Activated CD4-positive, alpha-beta T cell treated with anti-CD3 and anti-CD28 coated beads, Interleukin-2, amount 50 U/mL, for 16 hours (primary cell): Measurements from ENCODE around the gene WNT11.

Source experiments
- DNase-seq: peaks from one replicate; pipeline ENCODE4 v3.0.0-alpha.2; 2020

WNT11 gene

GRCh38 chr11:76217653-76218160, 11.4 kb upstream of the WNT11 start:
- DNase-seq, result no peak

GRCh38 chr11:76216536-76217325, 10.4 kb upstream of the WNT11 start:
- no peak for DNase-seq

DNA sequence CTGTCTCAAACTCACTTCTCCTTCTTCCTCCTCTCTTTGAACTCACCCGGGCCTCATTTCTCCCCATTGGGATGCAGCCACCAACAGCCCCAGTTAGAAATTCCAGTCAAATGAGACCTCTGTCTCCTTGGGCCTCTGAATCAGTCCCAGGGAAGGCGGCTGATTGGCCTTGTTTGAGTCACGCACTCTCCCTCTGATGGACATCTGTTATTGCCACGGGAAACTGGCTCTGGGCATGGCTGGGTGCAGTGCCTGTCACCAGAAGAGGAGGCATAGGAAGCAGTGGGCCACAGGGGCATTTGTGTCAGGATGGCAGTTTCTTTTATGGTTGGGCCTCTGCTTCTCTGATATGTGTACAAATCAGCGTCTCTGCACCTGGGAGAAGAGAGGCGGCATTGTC, 9.6 kb upstream of the WNT11 start:
- no peak for DNase-seq

DNA sequence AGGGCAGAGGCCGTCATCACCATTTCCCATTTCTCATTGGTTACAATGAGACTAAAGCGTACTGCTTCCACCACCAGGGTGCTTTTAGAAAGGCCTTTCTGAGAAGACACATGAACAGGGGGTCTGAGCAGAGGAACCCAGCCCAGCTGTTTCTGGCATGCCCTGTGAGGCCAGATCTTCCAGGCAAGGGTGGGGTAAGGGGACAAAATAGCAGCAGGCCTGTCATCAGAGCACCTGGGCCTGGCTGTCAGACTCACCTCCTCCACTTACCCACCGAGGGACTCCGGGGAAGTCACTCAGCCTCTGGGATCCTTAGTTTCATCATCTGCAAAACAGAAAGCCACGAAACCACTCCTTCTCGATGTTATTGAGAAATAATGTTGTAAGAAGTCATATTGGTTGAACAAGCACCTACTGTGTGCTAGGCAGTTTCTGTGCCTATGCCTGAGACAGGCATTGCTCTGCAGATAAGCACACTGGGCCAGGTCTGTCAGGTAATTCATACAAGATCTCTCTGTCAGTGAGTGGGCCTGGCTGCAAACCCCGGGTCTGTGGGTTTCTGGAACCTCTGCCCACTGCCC, 8.8 kb upstream of the WNT11 start:
- DNase-seq, result no peak

GRCh38 chr11:76214186-76214585, 7.9 kb upstream of the WNT11 start:
- DNase-seq, result no peak

DNA sequence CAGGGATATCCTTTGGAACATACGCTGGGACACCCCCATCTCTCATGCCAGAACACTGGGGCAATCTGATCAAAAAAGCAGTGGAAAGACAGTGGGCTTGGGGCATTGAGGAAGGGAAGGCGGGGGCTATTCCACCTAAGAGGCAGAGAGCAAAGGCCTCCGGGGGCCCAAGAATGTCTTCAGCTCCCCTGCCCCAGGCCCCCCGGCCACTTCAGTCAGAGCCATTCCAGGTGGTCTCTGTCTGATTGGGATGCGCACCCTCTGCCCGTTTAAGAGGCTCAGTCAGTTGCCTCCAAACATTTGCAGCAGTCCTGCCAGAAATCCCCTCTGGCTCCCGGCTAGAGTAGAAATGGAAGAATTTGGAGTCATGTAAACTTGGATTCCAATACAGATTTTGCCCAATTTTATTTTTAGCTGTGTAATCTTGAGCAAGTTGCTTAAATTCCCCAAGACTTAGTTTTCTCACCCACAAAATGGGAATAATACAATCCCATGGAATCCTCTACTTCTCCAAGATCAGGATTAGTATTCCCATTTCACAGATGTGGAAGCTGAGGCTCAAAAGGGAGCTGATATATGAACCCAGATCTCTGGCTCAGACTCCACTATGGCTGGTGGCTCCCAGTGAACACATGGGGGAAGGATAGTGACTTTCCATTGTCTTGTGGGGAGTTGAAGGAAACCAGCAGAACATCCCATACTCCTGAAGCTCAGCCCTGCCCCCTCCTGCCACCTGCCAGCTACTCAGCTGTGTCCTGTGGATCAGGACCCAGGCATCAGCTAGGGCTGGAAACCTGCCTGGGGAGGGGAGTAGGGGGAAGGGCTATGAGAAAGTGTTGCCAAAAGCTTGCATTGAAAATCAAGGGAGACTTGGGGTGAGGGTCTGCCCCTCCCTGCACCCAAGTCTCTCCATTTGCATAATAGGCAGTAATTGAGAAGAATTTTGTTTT, 6.1 kb upstream of the WNT11 start:
- no peak for DNase-seq

DNA sequence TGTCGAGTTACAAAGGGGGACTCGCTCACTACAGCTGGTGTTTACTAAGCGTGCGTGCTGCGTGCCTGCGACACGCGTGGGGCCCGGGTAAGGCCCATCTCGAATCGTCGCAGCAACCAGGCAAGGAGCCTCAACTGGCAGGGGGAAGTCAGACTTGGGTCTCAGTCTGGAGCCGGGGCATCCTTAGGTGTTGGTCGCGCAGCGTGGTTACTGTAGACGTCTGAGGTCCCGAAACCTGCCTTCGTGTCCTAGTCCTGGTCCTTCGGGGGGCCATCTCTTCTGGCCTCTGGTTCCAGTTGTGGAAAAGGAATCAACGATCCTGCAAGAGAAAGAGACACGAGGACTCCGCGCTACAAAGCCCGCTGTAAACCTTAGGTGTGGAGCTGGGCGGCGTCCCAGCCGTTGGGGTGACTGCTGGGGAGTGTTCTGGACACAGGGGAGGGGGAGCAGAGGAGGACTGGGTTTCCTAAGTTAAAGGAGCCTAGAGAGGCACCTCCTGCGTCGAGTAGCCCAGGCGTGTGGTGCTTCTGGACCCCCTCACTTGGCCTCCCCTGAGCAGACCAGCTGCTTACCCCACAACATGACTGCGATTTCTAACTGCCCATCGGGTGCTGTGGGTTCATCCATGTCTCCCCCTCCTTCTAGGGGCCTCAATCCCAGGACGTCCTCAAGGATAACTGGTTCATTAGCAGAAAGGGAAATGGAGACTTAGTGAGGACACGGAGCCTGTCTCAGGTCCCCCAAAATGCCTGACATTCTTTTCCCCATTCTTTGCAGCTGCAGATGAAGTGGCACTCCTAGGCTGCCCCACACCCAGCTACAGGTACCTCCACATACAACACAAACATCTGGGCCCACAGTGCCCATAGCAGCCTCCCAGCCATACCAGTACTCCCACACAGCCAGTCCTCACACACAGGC, 4.9 kb upstream of the WNT11 start:
- no peak for DNase-seq

- no peak for DNase-seq
These were observed 4.0 kb upstream of the WNT11 start for GRCh38 chr11:76209973-76210930.

DNA sequence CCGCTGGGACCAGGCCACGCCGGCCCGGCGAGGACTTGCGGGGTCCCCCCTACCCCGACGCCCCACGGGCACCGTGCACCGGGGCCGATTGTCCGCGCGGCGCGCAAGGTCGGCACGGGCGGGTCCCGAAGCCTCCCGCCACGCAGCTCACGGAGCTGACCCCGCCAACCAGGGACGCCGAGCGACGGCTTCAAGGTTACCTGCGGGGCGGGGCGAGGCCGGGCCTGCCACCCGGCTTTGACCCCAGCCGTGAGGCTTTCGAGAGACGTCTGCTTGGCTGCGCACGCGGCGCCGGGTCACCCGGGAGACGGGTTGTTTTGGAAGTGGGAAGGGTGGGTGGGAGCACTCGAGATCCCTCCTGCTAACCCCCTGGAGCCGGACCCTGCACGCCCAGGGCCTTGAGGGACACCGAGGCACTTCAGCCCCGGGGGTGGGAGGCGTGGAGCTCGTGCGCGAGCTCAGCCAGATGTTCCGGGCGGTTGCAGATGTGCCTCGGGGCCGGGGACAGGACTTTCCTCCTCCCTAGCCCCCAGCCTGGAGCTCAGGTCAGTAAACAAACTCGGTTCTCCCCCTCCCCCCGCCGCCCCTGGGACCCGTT, 3.2 kb upstream of the WNT11 start:
- no peak for DNase-seq

DNA sequence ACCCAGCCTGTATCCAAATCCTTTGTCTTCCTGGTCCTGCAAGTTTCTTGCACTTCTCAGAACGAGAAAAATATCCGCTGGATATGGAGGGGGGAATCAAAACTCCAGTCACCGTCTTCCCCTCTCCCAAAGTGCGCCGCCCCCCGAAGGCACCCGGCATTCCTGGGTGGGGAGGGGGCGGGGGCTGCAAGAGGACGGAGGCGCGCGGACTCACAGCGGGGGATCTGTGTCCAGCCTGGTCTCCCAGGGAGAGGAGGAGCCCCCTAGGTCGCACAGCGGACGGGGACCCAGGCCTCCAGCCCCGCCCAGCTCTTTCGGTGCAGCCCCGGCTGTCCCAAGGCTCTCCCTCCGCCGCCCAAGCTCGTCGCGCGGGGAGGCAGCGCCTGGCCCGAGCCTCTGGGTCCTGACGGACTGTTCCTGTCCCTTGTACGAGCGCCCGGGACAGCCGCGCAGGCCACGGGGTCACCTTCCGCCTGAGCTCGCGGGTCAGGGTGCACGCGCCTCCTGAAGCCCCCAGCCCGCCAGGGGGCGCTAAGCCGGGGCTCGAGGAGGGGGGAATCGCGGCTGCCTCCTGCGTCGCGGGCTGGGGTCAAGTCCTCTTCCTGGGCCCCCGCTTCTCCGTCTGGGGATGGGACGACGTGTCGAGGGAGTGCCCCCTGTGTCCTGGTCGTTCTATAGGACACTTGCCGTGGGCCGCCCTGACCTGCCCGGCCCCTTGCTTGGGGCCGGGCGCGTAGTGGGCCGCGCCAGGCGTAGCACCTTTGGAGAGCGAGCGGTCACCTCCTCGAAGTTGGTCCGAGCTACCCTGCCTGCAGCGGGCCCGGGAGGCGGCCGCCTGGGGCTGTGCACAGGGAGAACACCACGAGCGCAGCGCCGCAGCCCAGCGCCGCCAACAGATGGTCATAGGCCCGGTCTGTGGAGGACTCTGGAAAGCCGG, 2.4 kb upstream of the WNT11 start:
- DNase-seq, result peak; percentile 72

GRCh38 chr11:76207642-76208401, 1.5 kb upstream of the WNT11 start:
- peak; percentile 77 for DNase-seq

- no peak for DNase-seq
These were observed 300 bp downstream of the WNT11 start for GRCh38 chr11:76206077-76206326.

DNA sequence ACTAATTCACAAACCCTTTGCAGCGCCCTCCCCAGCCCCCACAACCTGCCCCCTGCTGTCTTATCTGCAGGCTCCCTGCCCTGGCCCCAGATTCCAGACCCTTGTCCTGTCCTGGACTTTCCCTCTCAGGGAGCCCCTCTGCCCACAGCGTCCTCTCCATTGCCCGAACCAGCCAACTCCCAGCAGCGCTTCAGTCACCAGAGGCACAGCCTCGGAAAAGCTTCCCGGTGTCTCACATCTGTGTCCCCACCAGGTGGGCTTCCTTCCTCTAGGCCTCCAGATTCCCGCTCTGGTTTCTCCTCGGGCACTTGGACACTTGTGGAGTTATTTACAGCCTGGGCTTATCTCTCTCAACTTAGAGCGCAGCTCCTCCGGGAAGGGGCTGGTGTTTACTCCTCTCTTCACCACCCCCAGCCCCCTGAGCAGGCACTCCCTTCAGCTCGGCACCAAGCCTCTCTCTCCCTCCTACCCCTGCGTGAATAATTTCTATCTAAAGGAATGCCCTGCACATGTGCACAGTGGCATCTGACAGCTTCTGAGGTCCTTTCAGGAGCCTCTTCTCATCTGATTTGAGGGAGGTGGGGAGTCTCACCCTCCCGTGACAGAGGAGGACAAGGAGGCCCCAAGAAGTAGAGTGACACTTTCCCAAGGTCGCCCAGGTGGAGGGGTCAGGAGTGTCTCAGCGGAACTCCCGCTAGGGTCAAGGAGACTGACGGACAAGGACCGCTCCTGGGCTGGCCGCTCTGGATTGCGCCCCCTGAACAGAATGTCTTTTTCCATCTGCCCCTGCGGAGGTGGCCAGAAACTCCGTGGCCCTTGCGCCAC, 838 bp downstream of the WNT11 start:
- no peak for DNase-seq

DNA sequence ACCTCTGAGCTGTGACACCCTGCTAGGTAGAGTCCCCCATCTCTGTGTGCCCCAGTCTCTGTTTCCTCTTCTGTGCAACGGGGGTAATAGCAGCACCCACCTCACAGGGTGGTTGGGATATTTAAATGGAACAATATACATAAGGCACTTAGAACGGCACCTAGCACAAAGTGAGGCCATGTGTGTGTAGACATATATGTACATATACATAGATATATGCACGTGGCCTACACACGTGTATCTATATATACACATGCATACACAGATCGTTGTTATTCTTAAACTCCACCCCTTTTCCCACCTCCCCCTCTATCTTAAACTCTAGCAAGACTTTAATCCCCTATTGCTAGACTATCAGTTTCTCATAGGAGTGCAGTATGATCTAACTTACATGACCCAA, 2.4 kb downstream of the WNT11 start:
- no peak for DNase-seq

- DNase-seq, result no peak
These were observed 3.0 kb downstream of the WNT11 start for GRCh38 chr11:76203131-76203925.

GRCh38 chr11:76201672-76202412, 4.5 kb downstream of the WNT11 start:
- DNase-seq, result no peak
